ENCODE measurements around the gene KCNMB1. TPM values are rescaled to one million over a fixed set of nuclear protein-coding genes. Genes with fewer than 3 reads are reported as not detected.
A peak's percentile ranks its signal among the peaks of the same experiment; 100 is the strongest.

The KCNMB1 gene, protein sequence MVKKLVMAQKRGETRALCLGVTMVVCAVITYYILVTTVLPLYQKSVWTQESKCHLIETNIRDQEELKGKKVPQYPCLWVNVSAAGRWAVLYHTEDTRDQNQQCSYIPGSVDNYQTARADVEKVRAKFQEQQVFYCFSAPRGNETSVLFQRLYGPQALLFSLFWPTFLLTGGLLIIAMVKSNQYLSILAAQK
- polyA plus RNA-seq (2013, experiment 1 of 2), result 0.10 TPM
- polyA plus RNA-seq (2013, experiment 2 of 2), result 0.07 TPM

GRCh38 chr5:170388818-170389549 lies at the start of gene KCNMB1:
Gene KCNMB1, minus strand, starts transcription at chr5:170389367. Its CDS starts 3,920 bp downstream, at chr5:170385447.
- H3K4me1 ChIP-seq (ENCODE audit: control insufficient read depth in 2 of 2, insufficient read depth in 1 of 2, low read depth in 1 of 2, low read length in 2 of 2), result peaks cover 0 to 9% of the 10 kb centered on the region in 2 donors
- no peak within 1 kb of the TSS for H2BK12ac ChIP-seq (ENCODE audit: low read length)
- H2AFZ ChIP-seq (ENCODE audit: low read length), result peak within 1 kb of the TSS; percentile 59
- H3K4ac ChIP-seq (ENCODE audit: low read length), result peak within 1 kb of the TSS; percentile 31
- no peak within 1 kb of the TSS for H3K14ac ChIP-seq (ENCODE audit: low read length)
- no peaks in the 10 kb centered on the region for H3K79me1 ChIP-seq (ENCODE audit: low read depth, low read length)
- WGBS, 2 donors (ENCODE audit: extremely low coverage in 2 of 2, insufficient read length in 2 of 2, insufficient replicate concordance in 1 of 2), result no CpG with 5 or more reads among the region's 15 CpGs
- peak within 1 kb of the TSS; percentile 80 for H3K18ac ChIP-seq (ENCODE audit: low read length)
- no peak within 1 kb of the TSS for H2AK5ac ChIP-seq (ENCODE audit: low read depth, low read length)
- H3K9ac ChIP-seq (ENCODE audit: low read depth, low read length, poor library complexity), result no peak within 1 kb of the TSS
- no peak within 1 kb of the TSS for H2BK15ac ChIP-seq (ENCODE audit: low read length)
- H4K8ac ChIP-seq (ENCODE audit: low read depth, low read length), result no peak within 1 kb of the TSS
- H2BK120ac ChIP-seq (ENCODE audit: low read depth, low read length), result no peak within 1 kb of the TSS
- no peaks in the 10 kb centered on the region for H3K27me3 ChIP-seq (ENCODE audit: control insufficient read depth in 3 of 3, insufficient read depth in 3 of 3, low read depth in 1 of 3, low read length in 3 of 3)
- H4K91ac ChIP-seq (ENCODE audit: low read depth, low read length, poor library complexity), result no peak within 1 kb of the TSS
- H3K23ac ChIP-seq (ENCODE audit: low read depth, low read length, poor library complexity), result no peak within 1 kb of the TSS
- no peak within 1 kb of the TSS for H3K27ac ChIP-seq (replicated peaks; ENCODE audit: low read length)
- H3K4me2 ChIP-seq (ENCODE audit: insufficient read depth, low read length, poor library complexity, severe bottlenecking), result no peak within 1 kb of the TSS
- no peaks in the 10 kb centered on the region for H3K9me3 ChIP-seq (replicated peaks in 1 of 2; ENCODE audit: control insufficient read depth in 2 of 2, insufficient read depth in 1 of 2, low read depth in 1 of 2, low read length in 2 of 2)
- H3K4me3 ChIP-seq (ENCODE audit: low read length in 2 of 2), result no peak within 1 kb of the TSS
- H3K36me3 ChIP-seq (replicated peaks in 1 of 2; ENCODE audit: control insufficient read depth in 2 of 2, insufficient read depth in 2 of 2, low read length in 2 of 2), result no peaks in the 10 kb centered on the region
- peak within 1 kb of the TSS; percentile 56 for H2BK5ac ChIP-seq (ENCODE audit: low read length)
- DNase-seq (ENCODE audit: low spot score), result no peak

- H2BK120ac ChIP-seq (ENCODE audit: low read depth, low read length), result no peak overlapping the region
- no CpG with 5 or more reads among the region's 8 CpGs for WGBS, 2 donors (ENCODE audit: extremely low coverage in 2 of 2, insufficient read length in 2 of 2, insufficient replicate concordance in 1 of 2)
- H3K4me1 ChIP-seq (ENCODE audit: control insufficient read depth in 2 of 2, insufficient read depth in 1 of 2, low read depth in 1 of 2, low read length in 2 of 2), result peaks cover 0 to 17% of the 10 kb centered on the region in 2 donors
- no peak overlapping the region for H4K8ac ChIP-seq (ENCODE audit: low read depth, low read length)
- no peaks in the 10 kb centered on the region for H3K36me3 ChIP-seq (replicated peaks in 1 of 2; ENCODE audit: control insufficient read depth in 2 of 2, insufficient read depth in 2 of 2, low read length in 2 of 2)
- H3K9me3 ChIP-seq (replicated peaks in 1 of 2; ENCODE audit: control insufficient read depth in 2 of 2, insufficient read depth in 1 of 2, low read depth in 1 of 2, low read length in 2 of 2), result no peaks in the 10 kb centered on the region
- no peak overlapping the region for H3K23ac ChIP-seq (ENCODE audit: low read depth, low read length, poor library complexity)
- peak overlapping the region; percentile 46 for H3K18ac ChIP-seq (ENCODE audit: low read length)
- H3K27ac ChIP-seq (replicated peaks; ENCODE audit: low read length), result no peak overlapping the region
- no peak overlapping the region for H3K9ac ChIP-seq (ENCODE audit: low read depth, low read length, poor library complexity)
- no peak overlapping the region for H3K14ac ChIP-seq (ENCODE audit: low read length)
- no peak overlapping the region for H4K91ac ChIP-seq (ENCODE audit: low read depth, low read length, poor library complexity)
- no peak overlapping the region for H2AK5ac ChIP-seq (ENCODE audit: low read depth, low read length)
- H3K4ac ChIP-seq (ENCODE audit: low read length), result no peak overlapping the region
- H2AFZ ChIP-seq (ENCODE audit: low read length), result no peak overlapping the region
- no peak overlapping the region for H2BK12ac ChIP-seq (ENCODE audit: low read length)
- H3K79me1 ChIP-seq (ENCODE audit: low read depth, low read length), result no peaks in the 10 kb centered on the region
- no peaks in the 10 kb centered on the region for H3K27me3 ChIP-seq (ENCODE audit: control insufficient read depth in 3 of 3, insufficient read depth in 3 of 3, low read depth in 1 of 3, low read length in 3 of 3)
- no peak overlapping the region for H2BK5ac ChIP-seq (ENCODE audit: low read length)
- no peak overlapping the region for H3K4me3 ChIP-seq (ENCODE audit: low read length in 2 of 2)
- no peak for DNase-seq (ENCODE audit: low spot score)
- H3K4me2 ChIP-seq (ENCODE audit: insufficient read depth, low read length, poor library complexity, severe bottlenecking), result no peak overlapping the region
- H2BK15ac ChIP-seq (ENCODE audit: low read length), result peak overlapping the region; percentile 42
These were observed 49.4 kb upstream of the KCNMB1 start for GRCh38 chr5:170438581-170438980.

GRCh38 chr5:170437621-170438375 lies 48.6 kb upstream of the KCNMB1 start:
- H2AFZ ChIP-seq (ENCODE audit: low read length), result no peak overlapping the region
- no peak overlapping the region for H2BK120ac ChIP-seq (ENCODE audit: low read depth, low read length)
- no peak overlapping the region for H4K8ac ChIP-seq (ENCODE audit: low read depth, low read length)
- H3K27me3 ChIP-seq (ENCODE audit: control insufficient read depth in 3 of 3, insufficient read depth in 3 of 3, low read depth in 1 of 3, low read length in 3 of 3), result no peaks in the 10 kb centered on the region
- no peaks in the 10 kb centered on the region for H3K36me3 ChIP-seq (replicated peaks in 1 of 2; ENCODE audit: control insufficient read depth in 2 of 2, insufficient read depth in 2 of 2, low read length in 2 of 2)
- H3K4me1 ChIP-seq (ENCODE audit: control insufficient read depth in 2 of 2, insufficient read depth in 1 of 2, low read depth in 1 of 2, low read length in 2 of 2), result peaks cover 0 to 17% of the 10 kb centered on the region in 2 donors
- H3K23ac ChIP-seq (ENCODE audit: low read depth, low read length, poor library complexity), result no peak overlapping the region
- H3K4me2 ChIP-seq (ENCODE audit: insufficient read depth, low read length, poor library complexity, severe bottlenecking), result no peak overlapping the region
- H3K9me3 ChIP-seq (replicated peaks in 1 of 2; ENCODE audit: control insufficient read depth in 2 of 2, insufficient read depth in 1 of 2, low read depth in 1 of 2, low read length in 2 of 2), result no peaks in the 10 kb centered on the region
- H3K4ac ChIP-seq (ENCODE audit: low read length), result no peak overlapping the region
- no peak overlapping the region for H4K91ac ChIP-seq (ENCODE audit: low read depth, low read length, poor library complexity)
- H3K79me1 ChIP-seq (ENCODE audit: low read depth, low read length), result no peaks in the 10 kb centered on the region
- no peak overlapping the region for H3K9ac ChIP-seq (ENCODE audit: low read depth, low read length, poor library complexity)
- peak overlapping the region; percentile 31 for H2BK15ac ChIP-seq (ENCODE audit: low read length)
- DNase-seq (ENCODE audit: low spot score), result no peak
- no peak overlapping the region for H3K14ac ChIP-seq (ENCODE audit: low read length)
- no peak overlapping the region for H2BK12ac ChIP-seq (ENCODE audit: low read length)
- H2AK5ac ChIP-seq (ENCODE audit: low read depth, low read length), result peak overlapping the region; percentile 42
- no CpG with 5 or more reads among the region's 12 CpGs for WGBS, 2 donors (ENCODE audit: extremely low coverage in 2 of 2, insufficient read length in 2 of 2, insufficient replicate concordance in 1 of 2)
- no peak overlapping the region for H3K4me3 ChIP-seq (ENCODE audit: low read length in 2 of 2)
- peak overlapping the region; percentile 24 for H3K18ac ChIP-seq (ENCODE audit: low read length)
- no peak overlapping the region for H3K27ac ChIP-seq (replicated peaks; ENCODE audit: low read length)
- H2BK5ac ChIP-seq (ENCODE audit: low read length), result no peak overlapping the region

GRCh38 chr5:170436335-170436734 lies 47.2 kb upstream of the KCNMB1 start:
- peak overlapping the region; percentile 11 for H3K18ac ChIP-seq (ENCODE audit: low read length)
- no peak for DNase-seq (ENCODE audit: low spot score)
- no peak overlapping the region for H2BK12ac ChIP-seq (ENCODE audit: low read length)
- H4K91ac ChIP-seq (ENCODE audit: low read depth, low read length, poor library complexity), result no peak overlapping the region
- no peak overlapping the region for H3K9ac ChIP-seq (ENCODE audit: low read depth, low read length, poor library complexity)
- H3K27ac ChIP-seq (replicated peaks; ENCODE audit: low read length), result no peak overlapping the region
- no peaks in the 10 kb centered on the region for H3K9me3 ChIP-seq (replicated peaks in 1 of 2; ENCODE audit: control insufficient read depth in 2 of 2, insufficient read depth in 1 of 2, low read depth in 1 of 2, low read length in 2 of 2)
- no peak overlapping the region for H3K4me3 ChIP-seq (ENCODE audit: low read length in 2 of 2)
- H3K36me3 ChIP-seq (replicated peaks in 1 of 2; ENCODE audit: control insufficient read depth in 2 of 2, insufficient read depth in 2 of 2, low read length in 2 of 2), result no peaks in the 10 kb centered on the region
- WGBS, 2 donors (ENCODE audit: extremely low coverage in 2 of 2, insufficient read length in 2 of 2, insufficient replicate concordance in 1 of 2), result no CpG with 5 or more reads among the region's 10 CpGs
- H3K23ac ChIP-seq (ENCODE audit: low read depth, low read length, poor library complexity), result no peak overlapping the region
- H3K14ac ChIP-seq (ENCODE audit: low read length), result no peak overlapping the region
- H3K27me3 ChIP-seq (ENCODE audit: control insufficient read depth in 3 of 3, insufficient read depth in 3 of 3, low read depth in 1 of 3, low read length in 3 of 3), result no peaks in the 10 kb centered on the region
- H3K4me1 ChIP-seq (ENCODE audit: control insufficient read depth in 2 of 2, insufficient read depth in 1 of 2, low read depth in 1 of 2, low read length in 2 of 2), result peaks cover 0 to 12% of the 10 kb centered on the region in 2 donors
- H3K79me1 ChIP-seq (ENCODE audit: low read depth, low read length), result no peaks in the 10 kb centered on the region
- H3K4me2 ChIP-seq (ENCODE audit: insufficient read depth, low read length, poor library complexity, severe bottlenecking), result no peak overlapping the region
- H2AK5ac ChIP-seq (ENCODE audit: low read depth, low read length), result no peak overlapping the region
- no peak overlapping the region for H2BK5ac ChIP-seq (ENCODE audit: low read length)
- H3K4ac ChIP-seq (ENCODE audit: low read length), result no peak overlapping the region
- no peak overlapping the region for H2BK120ac ChIP-seq (ENCODE audit: low read depth, low read length)
- H4K8ac ChIP-seq (ENCODE audit: low read depth, low read length), result no peak overlapping the region
- no peak overlapping the region for H2AFZ ChIP-seq (ENCODE audit: low read length)
- no peak overlapping the region for H2BK15ac ChIP-seq (ENCODE audit: low read length)
